SJSA1 (cell line): ENCODE results near the gene GRID2. TPM values are rescaled to one million over a fixed set of nuclear protein-coding genes. Genes with fewer than 3 reads are reported as not detected.
"Not testable (repeated sequence)": the region's sequence is repeated elsewhere in the genome, so short reads cannot be mapped to it uniquely, and the experiment has no call there.

Experiments
- DNase-seq, 2 experiments: peaks; one replicate each; pipeline ENCODE4 v3.0.0-alpha.2; 2015 to 2020; ENCODE audit warnings: low spot score in 2 of 2, low read depth in 1 of 2
- H3K27ac ChIP-seq: fragments of 250-450 bp; sonication (Bioruptor Pico); 2 replicates; pipeline ENCODE4 v1.5.1; 2020; ENCODE audit warnings: mild to moderate bottlenecking, moderate library complexity
- H3K27me3 ChIP-seq: fragments of 250-450 bp; sonication (Bioruptor Pico); replicated peaks from 2 replicates; pipeline ENCODE4 v1.5.1; 2020; ENCODE audit warnings: mild to moderate bottlenecking, moderate library complexity
- H3K36me3 ChIP-seq: fragments of 250-450 bp; sonication (Bioruptor Pico); 2 replicates; pipeline ENCODE4 v1.5.1; 2020; ENCODE audit warnings: mild to moderate bottlenecking
- H3K4me1 ChIP-seq: fragments of 250-450 bp; sonication (Bioruptor Pico); replicated peaks from 2 replicates; pipeline ENCODE4 v1.6.1; 2021; ENCODE audit warnings: mild to moderate bottlenecking
- H3K4me3 ChIP-seq: fragments of 250-450 bp; sonication (Bioruptor Pico); 2 replicates; pipeline ENCODE4 v1.5.1; 2020; ENCODE audit warnings: mild to moderate bottlenecking
- H3K9me3 ChIP-seq: fragments of 250-450 bp; sonication (Bioruptor Pico); replicated peaks from 2 replicates; pipeline ENCODE4 v1.5.1; 2020; ENCODE audit warnings: mild to moderate bottlenecking
- total RNA-seq: library from RNA; depleted of rRNA; stranded (reverse); fragments of >200 nt; shearing (Covaris generic); gene quantifications from 2 replicates; pipeline ENCODE4 v1.2.3, GENCODE V29; 2014

GRID2 gene
- total RNA-seq, 1 experiment from 2014 or later = not detected

DNA sequence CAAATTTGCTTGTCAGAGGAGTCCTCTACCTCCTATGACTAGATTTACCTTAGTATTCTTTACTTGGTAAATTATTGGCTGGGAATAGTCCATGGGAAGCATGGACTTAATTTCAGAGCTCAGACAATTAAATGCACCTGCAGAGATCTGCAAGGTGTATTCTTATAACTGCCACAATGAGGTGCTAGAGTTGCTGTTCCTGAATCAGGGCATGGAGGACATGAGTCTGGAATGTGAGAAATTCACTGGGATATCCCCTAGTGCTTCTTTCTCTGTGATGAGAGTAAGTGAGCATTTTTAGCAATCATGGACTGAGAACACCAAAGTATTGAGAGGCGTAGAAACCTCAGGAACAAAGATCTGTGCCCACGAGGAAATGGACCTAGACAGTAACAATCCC, 32.9 kb upstream of the GRID2 start:
- Histone ChIP-seq H3K27me3 (no peaks in the 10 kb centered on the region), H3K9me3 (no peaks in the 10 kb centered on the region), H3K27ac (no peak overlapping the region), H3K36me3 (no peaks in the 10 kb centered on the region), H3K4me3 (no peak overlapping the region), H3K4me1 (no peaks in the 10 kb centered on the region)
- no peak for DNase-seq

DNA sequence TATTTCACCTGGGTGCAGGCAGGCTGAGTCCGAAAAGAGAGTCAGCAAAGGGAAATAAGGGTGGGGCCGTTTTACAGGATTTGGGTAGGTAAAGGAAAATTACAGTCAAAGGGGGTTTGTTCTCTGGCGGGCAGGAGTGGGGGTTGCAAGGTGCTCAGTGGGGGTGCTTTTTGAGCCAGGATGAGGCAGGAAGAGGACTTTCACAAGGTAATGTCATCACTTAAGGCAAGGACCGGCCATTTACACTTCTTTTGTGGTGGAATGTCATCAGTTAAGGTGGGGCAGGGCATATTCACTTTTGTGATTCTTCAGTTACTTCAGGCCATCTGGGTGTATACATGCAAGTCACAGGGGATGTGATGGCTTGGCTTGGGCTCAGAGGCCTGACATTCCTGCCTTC, 32.2 kb upstream of the GRID2 start:
- not testable (repeated sequence) for H3K4me1 ChIP-seq, H3K27me3 ChIP-seq, DNase-seq, H3K4me3 ChIP-seq, H3K9me3 ChIP-seq, H3K36me3 ChIP-seq, H3K27ac ChIP-seq

DNA sequence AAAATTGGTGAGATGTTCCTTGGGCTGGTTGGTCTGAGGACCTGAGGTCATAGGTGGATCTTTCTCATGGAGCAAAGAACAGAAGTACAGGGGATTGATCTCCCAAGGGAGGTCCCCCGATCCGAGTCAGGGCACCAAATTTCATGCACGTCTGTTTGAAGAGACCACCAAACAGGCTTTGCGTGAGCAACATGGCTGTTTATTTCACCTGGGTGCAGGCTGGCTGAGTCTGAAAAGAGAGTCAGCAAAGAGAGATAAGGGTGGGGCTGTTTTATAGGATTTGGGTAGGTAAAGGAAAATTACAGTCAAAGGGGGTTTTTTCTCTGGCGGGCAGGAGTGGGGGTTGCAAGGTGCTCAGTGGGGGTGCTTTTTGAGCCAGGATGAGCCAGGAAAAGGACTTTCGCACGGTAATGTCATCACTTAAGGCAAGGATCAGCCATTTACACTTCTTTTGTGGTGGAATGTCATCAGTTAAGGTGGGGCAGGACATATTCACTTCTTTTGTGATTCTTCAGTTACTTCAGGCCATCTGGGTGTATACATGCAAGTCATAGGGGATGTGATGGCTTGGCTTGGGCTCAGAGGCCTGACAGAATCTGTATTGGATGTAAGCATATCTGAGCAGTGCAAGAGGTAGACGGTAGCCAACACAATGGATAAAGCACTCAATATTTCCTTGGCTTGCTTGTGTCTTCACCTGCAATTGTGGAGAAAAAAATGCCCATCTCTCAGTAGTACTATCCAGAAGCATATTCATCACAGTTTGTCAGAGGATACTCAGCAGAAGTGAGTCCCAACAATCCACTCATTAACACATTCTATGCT, 26.5 kb upstream of the GRID2 start:
- DNase-seq, H3K27ac ChIP-seq, H3K4me3 ChIP-seq: not testable (repeated sequence)

DNA sequence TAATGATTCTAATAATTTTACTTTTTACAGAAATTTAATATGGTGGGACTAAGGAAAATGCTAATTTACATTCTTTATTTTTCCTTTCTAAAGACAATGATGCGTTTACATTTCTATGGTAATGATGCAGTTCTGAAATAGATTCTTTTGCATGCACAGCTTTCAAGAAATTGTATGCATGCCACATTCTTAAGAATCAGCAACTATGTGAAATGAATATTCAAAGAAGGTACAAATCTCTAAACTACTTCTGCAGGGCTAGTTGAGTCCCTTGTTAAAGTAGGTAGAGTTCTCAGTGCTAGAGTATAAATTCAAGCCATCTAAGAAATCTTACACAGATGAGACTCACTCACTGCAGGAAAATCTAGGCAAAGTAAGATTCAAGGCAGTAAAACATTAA, 24.5 kb upstream of the GRID2 start:
- H3K27me3 ChIP-seq = no peaks in the 10 kb centered on the region
- H3K27ac ChIP-seq = no peak overlapping the region
- no peak for DNase-seq
- no peaks in the 10 kb centered on the region for H3K9me3 ChIP-seq
- no peak overlapping the region for H3K4me3 ChIP-seq
- H3K36me3 ChIP-seq = no peaks in the 10 kb centered on the region
- H3K4me1 ChIP-seq = no peaks in the 10 kb centered on the region

More for the DNA sequence above, 26.5 kb upstream of the GRID2 start:
- H3K4me1 ChIP-seq, H3K9me3 ChIP-seq, H3K27me3 ChIP-seq, H3K36me3 ChIP-seq: not testable (repeated sequence)

DNA sequence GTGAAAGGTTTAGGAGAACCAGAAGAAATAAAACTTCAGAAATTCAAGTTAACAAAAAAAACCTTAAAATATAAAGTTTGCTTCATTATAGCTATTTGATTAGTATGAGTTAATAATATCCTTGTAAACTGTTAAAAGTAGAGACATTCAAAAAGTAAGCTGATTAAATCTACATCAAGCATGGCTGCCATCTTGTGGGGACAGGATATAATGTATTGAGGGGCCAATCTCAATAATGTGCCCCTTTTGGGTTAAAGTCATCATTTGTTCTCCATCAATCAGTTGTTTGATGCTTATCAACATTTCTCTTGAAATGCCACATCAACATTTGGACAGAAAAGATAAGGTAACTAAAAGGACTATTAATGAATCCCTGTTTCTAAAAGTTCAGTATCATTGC, 4.6 kb upstream of the GRID2 start:
- Histone ChIP-seq H3K27me3 (peaks cover 28% of the 10 kb centered on the region), H3K4me1 (no peaks in the 10 kb centered on the region), H3K4me3 (no peak overlapping the region), H3K36me3 (no peaks in the 10 kb centered on the region), H3K27ac (no peak overlapping the region), H3K9me3 (no peaks in the 10 kb centered on the region)
- DNase-seq = no peak

DNA sequence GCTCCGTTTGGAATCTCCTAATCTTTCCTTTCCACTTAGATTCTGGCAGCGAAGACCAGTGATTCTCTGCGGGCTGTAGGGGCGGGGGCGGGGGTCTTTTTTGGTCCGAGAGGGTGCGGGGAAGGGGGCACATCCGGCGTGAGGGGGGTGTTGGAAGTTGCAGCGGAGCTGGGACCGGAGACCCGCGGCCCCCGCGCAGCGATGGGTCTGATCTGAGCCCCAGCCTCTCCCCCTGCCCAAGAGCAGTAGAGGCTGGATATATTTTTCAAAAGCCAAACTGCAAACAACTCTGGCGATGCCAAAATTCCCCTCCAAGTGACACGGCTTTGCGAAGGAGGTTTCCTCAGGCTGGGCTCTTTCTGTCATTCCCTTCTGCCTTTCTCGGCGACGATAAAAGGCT, 355 bp downstream of the GRID2 start:
- Histone ChIP-seq H3K4me1 (peaks cover 12% of the 10 kb centered on the region), H3K9me3 (no peaks in the 10 kb centered on the region), H3K27me3 (peaks cover 63% of the 10 kb centered on the region), H3K36me3 (no peaks in the 10 kb centered on the region), H3K27ac (no peak overlapping the region), H3K4me3 (no peak overlapping the region)
- DNase-seq = no peak

DNA sequence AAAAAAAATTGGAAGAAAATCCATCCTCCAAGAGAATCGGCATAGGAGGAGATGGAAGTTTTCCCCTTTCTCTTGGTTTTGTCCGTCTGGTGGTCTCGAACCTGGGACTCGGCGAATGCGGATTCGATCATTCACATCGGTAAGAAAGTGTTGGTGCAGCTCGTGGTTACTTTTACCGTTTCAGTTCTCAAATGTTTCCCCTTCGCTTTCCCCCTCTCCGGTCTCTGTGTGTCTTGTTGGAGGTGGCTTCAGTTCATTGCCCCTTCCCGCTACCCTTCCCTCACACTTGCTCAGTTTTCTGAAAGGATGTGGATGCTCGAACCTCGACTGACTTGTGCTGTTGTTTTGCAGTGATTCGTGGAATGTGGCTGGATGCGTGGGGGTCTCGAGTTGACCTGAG, 840 bp downstream of the GRID2 start:
- H3K27ac ChIP-seq = no peak overlapping the region
- peaks cover 63% of the 10 kb centered on the region for H3K27me3 ChIP-seq
- H3K4me1 ChIP-seq = peaks cover 12% of the 10 kb centered on the region
- no peaks in the 10 kb centered on the region for H3K36me3 ChIP-seq
- H3K4me3 ChIP-seq = no peak overlapping the region
- DNase-seq = peak in 1 of 2 experiments; percentile 1
- no peaks in the 10 kb centered on the region for H3K9me3 ChIP-seq

GRCh38 chr4:92305148-92305877, 1.5 kb downstream of the GRID2 start:
- Histone ChIP-seq H3K27ac (no peak overlapping the region), H3K4me3 (peak overlapping the region; percentile 1; the same call in 1 of the 2 replicates), H3K36me3 (no peaks in the 10 kb centered on the region), H3K27me3 (peaks cover 60% of the 10 kb centered on the region), H3K9me3 (no peaks in the 10 kb centered on the region), H3K4me1 (peaks cover 12% of the 10 kb centered on the region)
- DNase-seq = peak; percentile 4 to 45

DNA sequence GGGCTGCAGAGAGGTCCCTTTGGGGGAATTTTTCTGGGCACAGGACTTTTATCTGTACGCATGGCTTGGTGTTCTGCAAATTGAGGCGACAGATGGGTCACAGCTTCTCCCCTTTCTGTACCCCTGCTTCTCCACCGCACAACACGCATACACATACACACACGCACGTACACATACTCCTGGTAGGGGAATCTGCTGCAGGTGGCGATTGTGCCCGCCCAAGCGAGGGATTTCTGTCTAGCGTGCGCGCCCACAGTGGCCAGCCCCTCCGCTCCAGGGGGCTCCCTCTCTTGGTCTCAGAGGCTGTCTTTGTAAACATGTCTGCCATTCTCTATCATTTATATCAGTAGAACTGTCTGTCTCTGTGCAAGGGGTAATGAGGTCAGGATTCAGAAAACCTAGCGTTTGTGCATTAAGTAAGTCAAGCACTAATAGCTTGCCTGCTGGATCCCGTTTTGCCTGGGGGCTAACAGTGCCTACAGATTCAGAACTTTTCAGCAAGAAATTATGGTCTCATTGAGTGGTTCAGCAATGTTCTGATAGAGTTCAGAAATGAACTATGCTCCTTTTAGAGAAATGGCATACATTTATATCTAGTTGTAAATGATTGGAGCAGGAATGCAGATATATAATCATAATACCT, 2.2 kb downstream of the GRID2 start:
- Histone ChIP-seq H3K36me3 (no peaks in the 10 kb centered on the region), H3K4me1 (peaks cover 12% of the 10 kb centered on the region), H3K4me3 (no peak overlapping the region), H3K27ac (no peak overlapping the region), H3K27me3 (peaks cover 60% of the 10 kb centered on the region), H3K9me3 (no peaks in the 10 kb centered on the region)
- no peak for DNase-seq

DNA sequence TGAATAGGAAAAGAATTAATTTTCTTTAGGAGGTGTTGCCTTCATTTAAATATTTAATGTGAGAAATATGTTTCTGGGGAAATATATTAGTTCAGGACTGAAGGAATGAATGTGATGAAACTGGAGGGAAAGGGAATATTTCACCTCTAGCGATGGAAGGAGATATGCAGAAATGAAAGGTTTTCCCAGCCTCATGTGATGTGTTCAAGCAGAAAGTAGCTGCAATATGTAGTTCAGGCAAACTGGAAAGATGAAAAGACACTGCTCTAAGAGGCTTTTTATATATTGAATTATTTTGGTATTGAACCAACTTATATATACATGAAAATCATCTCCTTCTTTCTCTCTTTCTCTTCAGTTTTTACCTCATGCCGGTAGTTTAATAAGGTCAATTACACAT, 3.4 kb downstream of the GRID2 start:
- no peak for DNase-seq
- no peaks in the 10 kb centered on the region for H3K9me3 ChIP-seq
- H3K4me3 ChIP-seq = no peak overlapping the region
- H3K36me3 ChIP-seq = no peaks in the 10 kb centered on the region
- no peak overlapping the region for H3K27ac ChIP-seq
- H3K4me1 ChIP-seq = peaks cover 12% of the 10 kb centered on the region
- peaks cover 54% of the 10 kb centered on the region for H3K27me3 ChIP-seq

GRCh38 chr4:92307866-92308265, 4.1 kb downstream of the GRID2 start:
- H3K4me3 ChIP-seq = no peak overlapping the region
- no peaks in the 10 kb centered on the region for H3K9me3 ChIP-seq
- no peak for DNase-seq
- H3K36me3 ChIP-seq = no peaks in the 10 kb centered on the region
- no peak overlapping the region for H3K27ac ChIP-seq
- H3K27me3 ChIP-seq = peaks cover 47% of the 10 kb centered on the region
- H3K4me1 ChIP-seq = peaks cover 12% of the 10 kb centered on the region

- Histone ChIP-seq H3K4me3 (no peak overlapping the region), H3K9me3 (no peaks in the 10 kb centered on the region), H3K27ac (no peak overlapping the region), H3K27me3 (no peaks in the 10 kb centered on the region; the same call in 1 of the 2 replicates), H3K4me1 (no peaks in the 10 kb centered on the region), H3K36me3 (no peaks in the 10 kb centered on the region)
- DNase-seq = no peak
Measured at GRCh38 chr4:92317047-92317446, 13.3 kb downstream of the GRID2 start.

DNA sequence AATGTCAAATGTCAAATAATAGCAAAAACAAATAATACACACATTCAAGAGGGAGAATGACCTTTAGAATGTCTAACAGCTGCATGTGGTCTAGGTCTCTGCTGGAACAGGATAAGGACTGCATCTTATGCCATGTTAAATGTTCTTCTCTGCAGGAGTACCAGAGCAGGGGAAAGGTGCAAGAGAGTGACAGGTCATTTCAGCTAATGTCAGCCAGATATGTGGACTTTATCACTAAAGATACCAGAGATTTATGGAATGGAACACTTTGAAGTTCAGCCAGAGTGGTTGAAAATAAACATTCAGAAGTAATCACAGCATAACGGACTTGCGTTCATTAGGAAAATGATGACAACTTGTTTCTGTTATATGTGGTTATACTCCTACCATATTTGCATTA, 24.3 kb downstream of the GRID2 start:
- Histone ChIP-seq H3K27me3 (no peaks in the 10 kb centered on the region; the same call in 1 of the 2 replicates), H3K4me1 (no peaks in the 10 kb centered on the region), H3K27ac (no peak overlapping the region), H3K9me3 (no peaks in the 10 kb centered on the region), H3K36me3 (no peaks in the 10 kb centered on the region), H3K4me3 (no peak overlapping the region)
- no peak for DNase-seq

GRCh38 chr4:92333016-92333415, 29.2 kb downstream of the GRID2 start:
- Histone ChIP-seq H3K36me3 (no peaks in the 10 kb centered on the region), H3K4me3 (no peak overlapping the region), H3K27ac (no peak overlapping the region), H3K9me3 (no peaks in the 10 kb centered on the region), H3K4me1 (no peaks in the 10 kb centered on the region), H3K27me3 (no peaks in the 10 kb centered on the region)
- DNase-seq = no peak
